GM21786 (cell line): Measurements from ENCODE around the gene MEIS3.
"Not testable (repeated sequence)": the region's sequence is repeated elsewhere in the genome, so short reads cannot be mapped to it uniquely, and the experiment has no call there.

Experiments used
- ATAC-seq: cut with Tn5 transposase; IDR thresholded peaks from one replicate; pipeline ENCODE4 v1.9.1; 2021; ENCODE audit not compliant: unreplicated experiment

MEIS3 gene

GRCh38 chr19:47416643-47416985, 2.7 kb downstream of the MEIS3 start:
- no peak for ATAC-seq

GRCh38 chr19:47415953-47416642, 3.2 kb downstream of the MEIS3 start:
- ATAC-seq: no peak

GRCh38 chr19:47414469-47414868, 4.9 kb downstream of the MEIS3 start:
- ATAC-seq: no peak

GRCh38 chr19:47413941-47414340, 5.4 kb downstream of the MEIS3 start:
- no peak for ATAC-seq

GRCh38 chr19:47411696-47412095, 7.6 kb downstream of the MEIS3 start:
- ATAC-seq: not testable (repeated sequence)

- no peak for ATAC-seq
Measured at GRCh38 chr19:47411101-47411500, 8.2 kb downstream of the MEIS3 start.

- ATAC-seq: no peak
Measured at GRCh38 chr19:47408156-47408938, 11.0 kb downstream of the MEIS3 start.

GRCh38 chr19:47407417-47407774, 11.9 kb downstream of the MEIS3 start:
- ATAC-seq: no peak

GRCh38 chr19:47406711-47407416, 12.5 kb downstream of the MEIS3 start:
- no peak for ATAC-seq

- no peak for ATAC-seq
Measured at GRCh38 chr19:47405854-47406417, 13.4 kb downstream of the MEIS3 start.

GRCh38 chr19:47405197-47405550, 14.2 kb downstream of the MEIS3 start:
- no peak for ATAC-seq

GRCh38 chr19:47404334-47405196, 14.8 kb downstream of the MEIS3 start:
- no peak for ATAC-seq

GRCh38 chr19:47402504-47402903, 16.8 kb downstream of the MEIS3 start:
- no peak for ATAC-seq

- ATAC-seq: no peak
Measured at GRCh38 chr19:47398707-47399597, 20.4 kb downstream of the MEIS3 start.

- no peak for ATAC-seq
Measured at GRCh38 chr19:47391510-47392223, 27.7 kb downstream of the MEIS3 start.

- ATAC-seq: no peak
Measured at GRCh38 chr19:47390533-47391488, 28.5 kb downstream of the MEIS3 start.

GRCh38 chr19:47389150-47389556, 30.2 kb downstream of the MEIS3 start:
- ATAC-seq: no peak

- ATAC-seq: not testable (repeated sequence)
Measured at GRCh38 chr19:47388721-47389120, 30.6 kb downstream of the MEIS3 start.
